Measurements from ENCODE around the gene ADGRE2. TPM values are rescaled to one million over a fixed set of nuclear protein-coding genes. Genes with fewer than 3 reads are reported as not detected.
"Not testable (repeated sequence)": the region's sequence is repeated elsewhere in the genome, so short reads cannot be mapped to it uniquely, and the experiment has no call there.

ADGRE2 gene
- 10 to 100 TPM in 4 of 9 donors, 1 to 10 TPM in 4, under 1 TPM in 1; 0.11 to 47.9 (median 8.3) TPM for total RNA-seq
- 1 to 10 TPM; 1.7 to 6.4 (median 2.8) TPM for polyA plus RNA-seq
- long read RNA-seq, donor 1: 0 reads
- long read RNA-seq, donor 2: 0 reads
- long read RNA-seq, donor 3: 0 reads
- long read RNA-seq, donor 4: 0 reads
- long read RNA-seq, donor 5: 0 reads
- long read RNA-seq, donor 6: 0 reads
- long read RNA-seq, donor 7: 0 reads
- long read RNA-seq, donor 8: 0 reads
- long read RNA-seq, donor 9: 0 reads
- long read RNA-seq, donor 10: 0 reads

DNA sequence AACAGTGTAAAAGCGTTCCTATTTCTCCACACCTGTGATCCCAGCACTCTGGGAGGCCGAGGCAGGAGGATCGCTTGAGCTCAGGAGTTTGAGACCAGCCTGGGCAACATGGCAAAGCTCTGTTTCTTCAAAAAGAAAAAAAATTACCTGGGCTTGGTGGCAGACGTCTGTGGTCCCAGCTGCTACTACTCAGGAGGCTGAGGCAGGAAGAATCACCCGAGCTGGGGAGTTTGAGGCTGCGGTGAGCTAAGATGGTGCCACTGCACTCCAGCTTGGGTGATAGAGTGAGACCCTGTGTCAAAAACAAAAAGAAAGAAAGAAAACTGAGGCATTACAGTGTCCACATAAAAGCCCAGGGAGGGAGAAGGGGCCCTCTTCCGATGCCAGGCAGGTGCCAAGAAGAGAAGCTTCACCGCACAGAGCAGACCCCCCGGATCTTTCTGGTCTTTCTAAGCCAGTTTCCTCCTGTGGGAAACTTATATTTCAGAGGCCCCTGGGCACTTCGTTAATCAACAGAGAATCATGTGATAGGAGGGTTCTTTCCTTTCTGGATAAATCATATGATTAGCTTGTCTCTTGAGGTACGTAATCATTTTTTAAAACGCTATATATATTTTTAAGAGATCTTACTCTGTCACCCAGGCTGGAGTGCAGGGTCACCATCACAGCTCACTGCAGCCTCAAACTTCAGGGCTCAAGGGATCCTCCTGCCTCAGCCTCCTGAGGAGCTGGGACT lies at the start of gene ADGRE2:
ADGRE2 (minus strand) TSS at position 451 of the 736 bp plus-strand sequence. CDS start 1,804 bp downstream, outside the sequence.
- H3K27ac ChIP-seq; H3K27me3 ChIP-seq; H3K9me3 ChIP-seq (replicated peaks in 1 of 3); H3K4me1 ChIP-seq (replicated peaks in 1 of 2); H3K36me3 ChIP-seq (replicated peaks in 1 of 2); H3K4me3 ChIP-seq; intact Hi-C loops (cut with DNase I); DNase-seq: not testable (repeated sequence)
- 66 to 71% (median 69%) methylated on average over 11 to 12 of the region's 12 CpGs for WGBS, 4 donors

GRCh38 chr19:14826006-14826405 lies 47.6 kb upstream of the ADGRE2 start:
- 43 to 57% (median 45%) methylated on average over 2 of the region's 2 CpGs for WGBS, 4 donors
- Histone ChIP-seq H3K4me3 (no peak overlapping the region), H3K9me3 (replicated peaks in 1 of 3) (no peaks in the 10 kb centered on the region), H3K36me3 (replicated peaks in 1 of 2) (no peaks in the 10 kb centered on the region), H3K27ac (peak overlapping the region in 3 of 5 donors; percentile 20 to 50 (median 43)), H3K4me1 (replicated peaks in 1 of 2) (peaks cover 9 to 10% of the 10 kb centered on the region in 2 donors), H3K27me3 (no peaks in the 10 kb centered on the region)
- intact Hi-C loops (cut with DNase I): no loop called here
- TF ChIP-seq CTCF (IDR thresholded peaks at IDR 0.05): no peak
- TF ChIP-seq POLR2A (IDR thresholded peaks at IDR 0.05): no peak
- DNase-seq: peak in 5 of 7 donors; percentile 32 to 57 (median 37)

GRCh38 chr19:14821937-14822336 lies 43.6 kb upstream of the ADGRE2 start:
- H3K4me1 ChIP-seq (replicated peaks in 1 of 2): peaks cover 7% of the 10 kb centered on the region in 2 donors
- TF ChIP-seq POLR2A (IDR thresholded peaks at IDR 0.05) (no peak), CTCF (IDR thresholded peaks at IDR 0.05) (no peak)
- no peaks in the 10 kb centered on the region for H3K36me3 ChIP-seq (replicated peaks in 1 of 2)
- intact Hi-C loops (cut with DNase I): no loop called here
- 68 to 79% (median 72%) methylated on average over 6 of the region's 6 CpGs for WGBS, 4 donors
- no peak overlapping the region for H3K4me3 ChIP-seq
- H3K27ac ChIP-seq: no peak overlapping the region
- no peak for DNase-seq
- no peaks in the 10 kb centered on the region for H3K27me3 ChIP-seq
- H3K9me3 ChIP-seq (replicated peaks in 1 of 3): no peaks in the 10 kb centered on the region

DNA sequence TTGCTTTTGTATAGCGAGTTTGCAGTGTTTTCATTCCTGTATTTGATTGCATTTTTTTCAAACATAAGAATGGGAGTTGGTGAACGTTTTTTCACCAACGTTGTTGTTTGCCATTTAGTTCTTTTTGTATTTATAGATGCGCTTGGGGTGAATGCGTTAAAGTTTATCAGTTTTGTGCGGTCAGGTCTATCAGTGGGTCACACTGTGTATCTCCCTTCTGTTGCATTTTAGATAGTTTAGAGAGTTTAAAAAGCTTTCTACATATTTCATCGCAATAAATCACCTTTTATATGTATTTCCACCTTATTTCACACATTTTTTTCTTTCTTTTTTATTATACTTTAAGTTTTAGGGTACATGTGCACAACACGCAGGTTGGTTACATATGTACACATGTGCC lies 40.2 kb upstream of the ADGRE2 start:
- Histone ChIP-seq H3K4me1 (replicated peaks in 1 of 2) (no peaks in the 10 kb centered on the region), H3K36me3 (replicated peaks in 1 of 2) (no peaks in the 10 kb centered on the region), H3K4me3 (no peak overlapping the region), H3K27me3 (no peaks in the 10 kb centered on the region), H3K9me3 (replicated peaks in 1 of 3) (no peaks in the 10 kb centered on the region), H3K27ac (no peak overlapping the region)
- 76 to 83% (median 80%) methylated on average over 8 of the region's 8 CpGs for WGBS, 4 donors
- intact Hi-C loops (cut with DNase I): no loop called here
- no peak for TF ChIP-seq POLR2A (IDR thresholded peaks at IDR 0.05)
- TF ChIP-seq CTCF (IDR thresholded peaks at IDR 0.05): no peak
- DNase-seq: no peak
